ENCODE data around the gene ITSN2. TPM values are rescaled to one million over a fixed set of nuclear protein-coding genes. Genes with fewer than 3 reads are reported as not detected.

The ITSN2 gene
- total and polyA plus RNA-seq, 2 of the 8 experiments (the other 6 are each of a cell fraction or from before 2014, with no cell fraction given), result 9.3 to 17.0 TPM

DNA sequence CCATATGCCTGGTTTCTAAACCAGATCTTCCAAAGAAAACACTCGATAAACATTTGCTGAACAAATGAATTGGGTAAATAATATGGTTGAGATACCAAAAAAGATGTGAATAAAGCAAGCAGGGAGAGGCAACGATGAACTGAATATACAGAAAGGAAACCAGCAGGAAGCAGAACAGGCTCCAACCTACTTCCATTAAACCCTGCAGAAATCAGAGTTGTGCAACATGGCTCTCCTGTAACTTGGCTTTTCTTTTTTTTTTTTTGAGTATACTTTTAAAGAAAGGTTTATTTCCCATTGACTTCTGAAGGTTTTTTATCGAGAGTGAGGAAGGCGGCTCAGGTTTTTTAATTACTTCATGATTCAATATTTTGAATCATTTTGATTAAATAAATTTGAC is 23.5 kb downstream of the ITSN2 start:
- H2AFZ ChIP-seq (ENCODE audit: low read length), result no peak overlapping the region
- no peak overlapping the region for H3K4me2 ChIP-seq (ENCODE audit: insufficient read depth in 1 of 2, low read depth in 2 of 2, low read length in 2 of 2)
- H3K9me3 ChIP-seq (ENCODE audit: insufficient read depth in 2 of 2, low read depth in 1 of 2, low read length in 1 of 2), result no peaks in the 10 kb centered on the region
- FAIRE-seq (no peak), DNase-seq (ENCODE audit: low read depth in 1 of 2, low spot score in 2 of 2) (no peak)
- H3K18ac ChIP-seq (ENCODE audit: extremely low read depth, low read length), result no peak overlapping the region
- H3K23me2 ChIP-seq (ENCODE audit: low read depth, low read length), result no peaks in the 10 kb centered on the region
- H3K9ac ChIP-seq (replicated peaks in 1 of 4; ENCODE audit: extremely low read depth in 1 of 4, low read depth in 3 of 4, low read length in 3 of 4), result no peak overlapping the region
- H3K27me3 ChIP-seq (replicated peaks in 1 of 4; ENCODE audit: control insufficient read depth in 3 of 4, extremely low read depth in 1 of 4, insufficient read depth in 3 of 4, low read length in 3 of 4), result no peaks in the 10 kb centered on the region
- H3K56ac ChIP-seq (replicated peaks; ENCODE audit: insufficient read length, low read depth, low read length), result no peak overlapping the region
- no peak overlapping the region for H2BK20ac ChIP-seq (ENCODE audit: low read length)
- no peak overlapping the region for H2BK15ac ChIP-seq (ENCODE audit: low read length)
- no peak overlapping the region for H4K91ac ChIP-seq (replicated peaks; ENCODE audit: insufficient read length, low read length)
- H2BK12ac ChIP-seq (ENCODE audit: low read depth, low read length), result no peak overlapping the region
- H3K79me2 ChIP-seq (ENCODE audit: control insufficient read depth in 1 of 2, insufficient read depth in 2 of 2, low read length in 2 of 2), result no peaks in the 10 kb centered on the region
- no peak overlapping the region for H3K27ac ChIP-seq (ENCODE audit: low read depth, low read length)
- H3K79me1 ChIP-seq (ENCODE audit: low read depth, low read length), result no peaks in the 10 kb centered on the region
- no peak overlapping the region for H2BK5ac ChIP-seq (ENCODE audit: low read depth, low read length)
- H3K23ac ChIP-seq (ENCODE audit: insufficient read length), result no peak overlapping the region
- no peak overlapping the region for H3K4me3 ChIP-seq (ENCODE audit: extremely low read depth in 1 of 4, insufficient read depth in 2 of 4, low read depth in 3 of 4, low read length in 4 of 4)
- H3K4me1 ChIP-seq (replicated peaks in 1 of 4; ENCODE audit: control insufficient read depth in 3 of 4, insufficient read depth in 4 of 4, low read length in 3 of 4), result peaks cover 0 to 3% (median 0%) of the 10 kb centered on the region in 4 experiments; a peak in 1 of 7 replicates
- H4K8ac ChIP-seq (ENCODE audit: extremely low read depth, insufficient read depth, low read length), result no peak overlapping the region
- CTCF ChIA-PET (ENCODE audit: partially characterized antibody), result no interaction called here
- WGBS, 2 experiments (ENCODE audit: extremely low coverage in 1 of 2, insufficient coverage in 1 of 2, insufficient read length in 1 of 2, insufficient replicate concordance in 2 of 2, low coverage in 1 of 2, low lambda C conversion rate in 2 of 2, missing lambda C conversion rate in 1 of 2), result 95% methylated on average over 4 of the region's 4 CpGs; no CpG with 5 or more reads in 1 of the 2 experiments
- H3K14ac ChIP-seq (ENCODE audit: insufficient read length), result no peak overlapping the region
- POLR2A ChIA-PET (ENCODE audit: partially characterized antibody), result interaction anchor here (1.3 kb wide), 1 partner anchor 9 kb away, joined by 3 read pairs; no protein-coding TSS in a partner anchor
- H2BK120ac ChIP-seq (replicated peaks; ENCODE audit: low read depth, low read length), result no peak overlapping the region
- H3K4ac ChIP-seq (replicated peaks; ENCODE audit: insufficient read length, low read depth, low read length), result no peak overlapping the region
- H4K5ac ChIP-seq (ENCODE audit: insufficient read length, low read depth, low read length), result no peak overlapping the region
- no peaks in the 10 kb centered on the region for H3K36me3 ChIP-seq (ENCODE audit: control insufficient read depth in 2 of 4, insufficient read depth in 4 of 4, low read length in 3 of 4)
- no peaks in the 10 kb centered on the region for H4K20me1 ChIP-seq (replicated peaks in 1 of 2; ENCODE audit: control insufficient read depth in 1 of 2, insufficient read depth in 2 of 2, low read length in 2 of 2)
- no peak overlapping the region for H2AK5ac ChIP-seq (ENCODE audit: low read depth, low read length)
- TF ChIP-seq FOSL1 (IDR thresholded peaks at IDR 0.05; ENCODE audit: insufficient read depth, low read depth, low read length) (no peak), KDM5A (IDR thresholded peaks at IDR 0.05; ENCODE audit: low read length) (no peak), ATF3 (IDR thresholded peaks at IDR 0.05; ENCODE audit: insufficient read depth, low read depth, low read length) (no peak), NRF1 (IDR thresholded peaks at IDR 0.05; ENCODE audit: low read depth, low read length) (no peak), SIRT6 (IDR thresholded peaks at IDR 0.05; ENCODE audit: low read length) (no peak)

Measured in H1 (cell line).